T-helper 1 cell treated with Interleukin-12 subunit alpha and Interleukin-12 subunit beta and Interleukin-4 antibody, amounts not matched to agents 30 ng/mL and 1 ng/mL, for 36 hours (primary cell): ENCODE measurements around the gene KIF26B. TPM values are rescaled to one million over a fixed set of nuclear protein-coding genes. Genes with fewer than 3 reads are reported as not detected.

Experiments
- intact Hi-C: fragments of 100-400 bp; cut with micrococcal nuclease; formaldehyde crosslinking; loops from one replicate; pipeline ENCODE4 v1.15.1; 2024
- total RNA-seq: library from RNA; stranded (reverse); gene quantifications from 2 replicates; pipeline ENCODE4 v1.2.3, GENCODE V29; 2022

KIF26B gene
- total RNA-seq, 1 donor from 2014 or later = not detected

GRCh38 chr1:245411245-245412036 is 256.7 kb downstream of the KIF26B start:
- intact Hi-C loops = no loop called here

- intact Hi-C loops = no loop called here
Observed at GRCh38 chr1:245412306-245412705, 257.5 kb downstream of the KIF26B start.

GRCh38 chr1:245416781-245417180 is 262.0 kb downstream of the KIF26B start:
- intact Hi-C loops = no loop called here

- intact Hi-C loops = no loop called here
Observed at GRCh38 chr1:245418077-245418476, 263.3 kb downstream of the KIF26B start.

GRCh38 chr1:245419461-245419978 is 264.7 kb downstream of the KIF26B start:
- intact Hi-C loops = no loop called here

GRCh38 chr1:245419989-245420388 is 265.2 kb downstream of the KIF26B start:
- intact Hi-C loops = no loop called here

GRCh38 chr1:245420926-245421325 is 266.1 kb downstream of the KIF26B start:
- intact Hi-C loops = no loop called here

- intact Hi-C loops = no loop called here
Observed at GRCh38 chr1:245428681-245429080, 273.9 kb downstream of the KIF26B start.

- intact Hi-C loops = no loop called here
Observed at GRCh38 chr1:245431706-245432105, 276.9 kb downstream of the KIF26B start.

- intact Hi-C loops = no loop called here
Observed at GRCh38 chr1:245432228-245432875, 277.6 kb downstream of the KIF26B start.

GRCh38 chr1:245433561-245433960 is 278.8 kb downstream of the KIF26B start:
- intact Hi-C loops = no loop called here

- intact Hi-C loops = no loop called here
Observed at GRCh38 chr1:245434280-245434679, 279.5 kb downstream of the KIF26B start.

- intact Hi-C loops = no loop called here
Observed at GRCh38 chr1:245436407-245436806, 281.6 kb downstream of the KIF26B start.

GRCh38 chr1:245437369-245438062 is 282.7 kb downstream of the KIF26B start:
- intact Hi-C loops = no loop called here

GRCh38 chr1:245440922-245441321 is 286.1 kb downstream of the KIF26B start:
- intact Hi-C loops = no loop called here

GRCh38 chr1:245441689-245442088 is 286.9 kb downstream of the KIF26B start:
- intact Hi-C loops = no loop called here

GRCh38 chr1:245444147-245444828 is 289.5 kb downstream of the KIF26B start:
- intact Hi-C loops = no loop called here

- intact Hi-C loops = no loop called here
Observed at GRCh38 chr1:245444945-245445344, 290.2 kb downstream of the KIF26B start.

GRCh38 chr1:245448531-245448930 is 293.7 kb downstream of the KIF26B start:
- intact Hi-C loops = no loop called here

- intact Hi-C loops = no loop called here
Observed at GRCh38 chr1:245448975-245449431, 294.2 kb downstream of the KIF26B start.

- intact Hi-C loops = no loop called here
Observed at GRCh38 chr1:245453541-245453940, 298.8 kb downstream of the KIF26B start.
